HG03342 (cell line): ENCODE measurements around the gene RERGL.
"Not testable (repeated sequence)": the region's sequence is repeated elsewhere in the genome, so short reads cannot be mapped to it uniquely, and the experiment has no call there.

Experiments used
- ATAC-seq: cut with Tn5 transposase; IDR thresholded peaks from one replicate; pipeline ENCODE4 v1.9.1; 2021; ENCODE audit warnings: mild to moderate bottlenecking, moderate library complexity; ENCODE audit not compliant: unreplicated experiment

RERGL gene

GRCh38 chr12:18040060-18040742 is 49.8 kb downstream of the RERGL start:
- ATAC-seq, result not testable (repeated sequence)
